Measurements from ENCODE around the gene LSG1.

LSG1 gene

DNA sequence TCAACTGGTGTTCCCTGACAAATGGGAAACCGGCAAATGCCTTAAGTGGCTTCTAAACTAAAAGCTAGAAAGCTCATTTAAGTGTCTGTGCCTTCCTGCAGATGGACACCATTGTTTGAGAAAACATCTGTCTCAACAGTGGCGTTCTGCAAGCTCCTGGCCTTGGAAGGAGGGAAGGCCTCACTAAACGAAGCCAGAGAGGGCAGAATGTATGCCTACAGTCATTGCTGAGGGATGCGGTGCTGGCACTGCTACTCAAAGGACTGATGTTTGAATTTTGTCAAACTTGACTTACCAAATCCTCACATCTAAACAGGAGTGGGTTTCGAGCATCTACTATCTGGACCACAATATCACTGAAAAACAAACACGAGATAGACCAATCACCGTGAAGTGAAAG, 12.2 kb downstream of the LSG1 start:
- TF ChIP-seq EZH2phosphoT487 (conservative IDR thresholded peaks at IDR 0.05; ENCODE audit: low read length): no peak
- TF ChIP-seq, protein P1, sequence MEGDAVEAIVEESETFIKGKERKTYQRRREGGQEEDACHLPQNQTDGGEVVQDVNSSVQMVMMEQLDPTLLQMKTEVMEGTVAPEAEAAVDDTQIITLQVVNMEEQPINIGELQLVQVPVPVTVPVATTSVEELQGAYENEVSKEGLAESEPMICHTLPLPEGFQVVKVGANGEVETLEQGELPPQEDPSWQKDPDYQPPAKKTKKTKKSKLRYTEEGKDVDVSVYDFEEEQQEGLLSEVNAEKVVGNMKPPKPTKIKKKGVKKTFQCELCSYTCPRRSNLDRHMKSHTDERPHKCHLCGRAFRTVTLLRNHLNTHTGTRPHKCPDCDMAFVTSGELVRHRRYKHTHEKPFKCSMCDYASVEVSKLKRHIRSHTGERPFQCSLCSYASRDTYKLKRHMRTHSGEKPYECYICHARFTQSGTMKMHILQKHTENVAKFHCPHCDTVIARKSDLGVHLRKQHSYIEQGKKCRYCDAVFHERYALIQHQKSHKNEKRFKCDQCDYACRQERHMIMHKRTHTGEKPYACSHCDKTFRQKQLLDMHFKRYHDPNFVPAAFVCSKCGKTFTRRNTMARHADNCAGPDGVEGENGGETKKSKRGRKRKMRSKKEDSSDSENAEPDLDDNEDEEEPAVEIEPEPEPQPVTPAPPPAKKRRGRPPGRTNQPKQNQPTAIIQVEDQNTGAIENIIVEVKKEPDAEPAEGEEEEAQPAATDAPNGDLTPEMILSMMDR (IDR thresholded peaks at IDR 0.05; ENCODE audit: insufficient read depth, low read length, poor library complexity, severe bottlenecking): no peak
- Histone ChIP-seq H3K4me2 (ENCODE audit: low read depth, low read length, poor library complexity, severe bottlenecking) (no peak overlapping the region), H3K79me2 (ENCODE audit: insufficient read depth, low read length) (no peaks in the 10 kb centered on the region), H3K27ac (ENCODE audit: low read depth, low read length) (no peak overlapping the region), H3K9me2 (replicated peaks; ENCODE audit: insufficient read depth, low read length) (no peaks in the 10 kb centered on the region), H3K4me3 (ENCODE audit: insufficient read depth, low read length, poor library complexity, severe bottlenecking) (no peak overlapping the region), H3K9ac (ENCODE audit: low read length) (no peak overlapping the region), H4K20me1 (ENCODE audit: low read depth, low read length) (no peaks in the 10 kb centered on the region), H2AFZ (ENCODE audit: low read depth, low read length, severe bottlenecking) (no peak overlapping the region), H3K36me3 (ENCODE audit: low read length) (peaks cover 21% of the 10 kb centered on the region), H3K27me3 (ENCODE audit: low read length) (no peaks in the 10 kb centered on the region), H3F3A (ENCODE audit: insufficient read depth) (no peaks in the 10 kb centered on the region), H3K9me3 (ENCODE audit: insufficient read depth, low read length) (no peaks in the 10 kb centered on the region)

DNA sequence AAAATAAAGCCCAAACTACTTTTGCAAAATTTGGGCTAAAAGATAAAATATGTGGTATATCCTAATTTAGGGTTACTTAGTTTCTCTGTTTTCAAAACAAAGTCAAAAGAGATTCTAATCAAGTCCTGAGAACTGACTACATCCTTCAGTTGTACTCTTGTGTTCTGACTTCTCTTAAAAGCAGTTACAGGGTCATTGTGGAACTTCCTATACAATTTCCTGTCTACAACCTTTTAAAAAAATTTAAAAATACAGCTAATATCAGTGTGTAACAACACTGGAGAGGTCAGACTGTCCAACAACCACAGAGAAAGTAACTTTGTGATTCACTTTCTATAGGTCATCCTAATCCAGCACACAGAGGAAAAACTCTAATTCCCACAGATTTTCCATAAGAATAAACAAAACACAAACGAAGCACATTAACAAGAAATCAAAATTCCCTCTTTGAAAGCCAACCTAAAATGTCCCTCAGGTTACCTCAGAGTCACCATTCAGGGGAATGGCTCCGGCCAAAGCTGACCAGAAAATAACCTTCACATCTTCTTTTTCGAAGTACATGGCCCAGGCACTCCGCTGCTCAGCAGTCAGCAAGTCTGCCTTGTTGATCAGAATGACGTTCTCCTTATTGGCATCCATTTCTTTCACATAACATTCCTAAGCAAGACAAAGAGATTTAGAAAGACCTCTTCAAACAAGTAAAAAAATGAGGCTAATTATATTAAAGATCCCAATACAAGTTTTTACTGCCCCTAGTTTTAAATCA, 13.3 kb downstream of the LSG1 start:
- Histone ChIP-seq H3K9ac (ENCODE audit: low read length) (no peak overlapping the region), H3K79me2 (ENCODE audit: insufficient read depth, low read length) (no peaks in the 10 kb centered on the region), H4K20me1 (ENCODE audit: low read depth, low read length) (no peaks in the 10 kb centered on the region), H3K27ac (ENCODE audit: low read depth, low read length) (no peak overlapping the region), H2AFZ (ENCODE audit: low read depth, low read length, severe bottlenecking) (no peak overlapping the region), H3K36me3 (ENCODE audit: low read length) (peaks cover 17% of the 10 kb centered on the region), H3F3A (ENCODE audit: insufficient read depth) (no peaks in the 10 kb centered on the region), H3K9me2 (replicated peaks; ENCODE audit: insufficient read depth, low read length) (no peaks in the 10 kb centered on the region), H3K4me3 (ENCODE audit: insufficient read depth, low read length, poor library complexity, severe bottlenecking) (no peak overlapping the region), H3K4me2 (ENCODE audit: low read depth, low read length, poor library complexity, severe bottlenecking) (no peak overlapping the region), H3K27me3 (ENCODE audit: low read length) (no peaks in the 10 kb centered on the region), H3K9me3 (ENCODE audit: insufficient read depth, low read length) (no peaks in the 10 kb centered on the region)
- no peak for TF ChIP-seq EZH2phosphoT487 (conservative IDR thresholded peaks at IDR 0.05; ENCODE audit: low read length)
- TF ChIP-seq, protein P1 (IDR thresholded peaks at IDR 0.05; ENCODE audit: insufficient read depth, low read length, poor library complexity, severe bottlenecking): no peak

DNA sequence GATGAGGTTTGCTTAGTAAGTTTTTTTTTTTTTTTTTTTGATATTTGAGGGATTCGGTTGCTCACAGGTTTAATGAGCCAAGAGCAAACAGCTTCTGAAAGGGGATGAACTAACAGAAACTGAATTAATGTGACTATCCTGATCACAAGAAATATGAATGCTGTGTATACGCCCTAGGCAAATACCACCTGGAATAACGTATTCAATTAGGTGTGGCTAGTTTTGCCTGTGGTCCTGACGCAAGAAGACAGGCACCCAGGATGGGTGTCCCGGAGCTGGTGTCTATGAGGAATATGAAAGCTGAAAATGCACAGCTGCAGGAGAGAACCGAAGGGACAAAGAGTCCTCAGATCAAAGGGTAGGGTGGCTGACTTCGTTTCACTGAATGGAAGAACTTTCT, 14.6 kb downstream of the LSG1 start:
- Histone ChIP-seq H3K27ac (ENCODE audit: low read depth, low read length) (no peak overlapping the region), H3K4me2 (ENCODE audit: low read depth, low read length, poor library complexity, severe bottlenecking) (no peak overlapping the region), H3K9me2 (replicated peaks; ENCODE audit: insufficient read depth, low read length) (no peaks in the 10 kb centered on the region), H3K4me3 (ENCODE audit: insufficient read depth, low read length, poor library complexity, severe bottlenecking) (no peak overlapping the region), H3K36me3 (ENCODE audit: low read length) (peaks cover 17% of the 10 kb centered on the region), H4K20me1 (ENCODE audit: low read depth, low read length) (no peaks in the 10 kb centered on the region), H3K27me3 (ENCODE audit: low read length) (no peaks in the 10 kb centered on the region), H3F3A (ENCODE audit: insufficient read depth) (no peaks in the 10 kb centered on the region), H3K9me3 (ENCODE audit: insufficient read depth, low read length) (no peaks in the 10 kb centered on the region), H3K79me2 (ENCODE audit: insufficient read depth, low read length) (no peaks in the 10 kb centered on the region), H2AFZ (ENCODE audit: low read depth, low read length, severe bottlenecking) (no peak overlapping the region), H3K9ac (ENCODE audit: low read length) (no peak overlapping the region)
- TF ChIP-seq, protein P1 (IDR thresholded peaks at IDR 0.05; ENCODE audit: insufficient read depth, low read length, poor library complexity, severe bottlenecking): no peak
- TF ChIP-seq EZH2phosphoT487 (conservative IDR thresholded peaks at IDR 0.05; ENCODE audit: low read length): no peak
